Osteoblast (primary cell): ENCODE measurements around the gene SHMT2. TPM values are rescaled to one million over a fixed set of nuclear protein-coding genes. Genes with fewer than 3 reads are reported as not detected.

Source experiments
- DNase-seq: peaks from one replicate; pipeline ENCODE4 v3.0.0; 2011; ENCODE audit warnings: low spot score, mixed read lengths; ENCODE audit not compliant: insufficient read length; ENCODE audit errors: missing footprints
- H2AFZ ChIP-seq: 2 replicates; pipeline ENCODE4 v1.6.0; 2011; ENCODE audit warnings: mild to moderate bottlenecking, low read length
- H3K27ac ChIP-seq: 2 replicates; pipeline ENCODE4 v1.5.1; 2011; ENCODE audit warnings: mild to moderate bottlenecking, low read depth, low read length, moderate library complexity
- H3K27me3 ChIP-seq: 2 replicates; pipeline ENCODE4 v1.6.0; 2012; ENCODE audit warnings: mild to moderate bottlenecking, control low read depth, inconsistent platforms, low read length, moderate library complexity; ENCODE audit not compliant: insufficient read depth
- H3K36me3 ChIP-seq: 2 replicates; pipeline ENCODE4 v1.5.1; 2011; ENCODE audit warnings: mild to moderate bottlenecking, low read length, control low read depth, moderate library complexity; ENCODE audit not compliant: insufficient read depth
- H3K4me1 ChIP-seq: 2 replicates; pipeline ENCODE4 v1.5.1; 2011; ENCODE audit warnings: mild to moderate bottlenecking, low read length, control low read depth, moderate library complexity; ENCODE audit not compliant: insufficient read depth
- H3K4me2 ChIP-seq: 2 replicates; pipeline ENCODE4 v1.6.0; 2011; ENCODE audit warnings: mild to moderate bottlenecking, low read length; ENCODE audit not compliant: insufficient read depth
- H3K4me3 ChIP-seq: fragments of 200-600 bp; sonication (generic); 3 replicates; pipeline ENCODE4 v1.5.1; 2012; ENCODE audit warnings: mild to moderate bottlenecking, low read length, inconsistent platforms; ENCODE audit not compliant: insufficient read depth
- H3K79me2 ChIP-seq: 2 replicates; pipeline ENCODE4 v1.6.0; 2012; ENCODE audit warnings: mild to moderate bottlenecking, low read length, control low read depth, inconsistent platforms; ENCODE audit not compliant: insufficient read depth
- H3K9me3 ChIP-seq: 2 replicates; pipeline ENCODE4 v1.5.1; 2011; ENCODE audit warnings: low read depth, low read length, control low read depth
- H4K20me1 ChIP-seq: 2 replicates; pipeline ENCODE4 v1.6.0; 2012; ENCODE audit warnings: mild to moderate bottlenecking, low read length, control low read depth; ENCODE audit not compliant: insufficient read depth
- total RNA-seq: library from RNA; depleted of rRNA; stranded (reverse); fragments of >200 nt; gene quantifications from 2 replicates; pipeline ENCODE4 v1.2.3, GENCODE V29; 2012
- TF ChIP-seq, protein P1 (sequence below): IDR thresholded peaks from 2 replicates; pipeline ENCODE4 v1.5.1; 2011; ENCODE audit warnings: mild to moderate bottlenecking, low read depth, low read length, moderate library complexity; ENCODE audit errors: extremely low read depth

Gene SHMT2
- total RNA-seq, 1 donor = 408 TPM

DNA sequence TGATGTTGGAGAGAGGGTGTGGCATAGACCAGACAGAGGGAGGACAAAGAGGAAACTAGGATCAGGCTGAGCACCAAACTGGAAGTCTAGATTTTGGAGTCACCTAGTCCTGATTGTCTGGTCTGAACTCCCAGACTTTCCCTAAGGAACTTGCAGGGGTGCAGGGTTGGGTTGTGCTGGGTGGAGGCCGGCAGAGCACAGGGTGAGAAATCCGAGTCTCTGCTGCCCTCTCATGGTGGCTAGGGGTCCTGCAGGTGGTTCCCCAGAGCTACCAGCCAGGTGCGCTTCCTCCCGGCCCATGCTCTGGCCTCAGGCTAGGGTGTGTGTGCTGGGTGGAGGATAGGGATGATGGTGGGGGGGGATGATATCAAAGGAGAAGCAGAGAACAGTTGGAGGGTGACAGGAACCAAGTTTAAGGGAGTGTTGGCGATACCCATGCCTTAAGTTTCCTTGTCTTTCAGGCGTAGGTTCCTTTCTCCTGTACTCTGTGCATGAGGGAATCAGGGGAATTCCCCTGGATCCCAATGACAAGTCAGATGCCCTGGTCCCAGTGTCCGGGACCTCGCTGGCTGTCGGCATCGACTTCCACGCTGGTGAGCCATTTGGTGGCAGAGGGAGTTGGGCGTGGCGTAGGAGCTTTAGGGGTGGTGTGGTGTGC is 46.5 kb upstream of the SHMT2 start:
- Histone ChIP-seq H3K79me2 (peaks cover 82% of the 10 kb centered on the region), H4K20me1 (peaks cover 64% of the 10 kb centered on the region), H3K4me1 (no peaks in the 10 kb centered on the region), H3K27ac (no peak overlapping the region), H3K4me2 (no peak overlapping the region), H3K4me3 (no peak overlapping the region), H3K27me3 (no peaks in the 10 kb centered on the region), H3K9me3 (no peaks in the 10 kb centered on the region), H3K36me3 (peaks cover 94% of the 10 kb centered on the region), H2AFZ (no peak overlapping the region)
- DNase-seq = peak; percentile 100
- TF ChIP-seq, protein P1, sequence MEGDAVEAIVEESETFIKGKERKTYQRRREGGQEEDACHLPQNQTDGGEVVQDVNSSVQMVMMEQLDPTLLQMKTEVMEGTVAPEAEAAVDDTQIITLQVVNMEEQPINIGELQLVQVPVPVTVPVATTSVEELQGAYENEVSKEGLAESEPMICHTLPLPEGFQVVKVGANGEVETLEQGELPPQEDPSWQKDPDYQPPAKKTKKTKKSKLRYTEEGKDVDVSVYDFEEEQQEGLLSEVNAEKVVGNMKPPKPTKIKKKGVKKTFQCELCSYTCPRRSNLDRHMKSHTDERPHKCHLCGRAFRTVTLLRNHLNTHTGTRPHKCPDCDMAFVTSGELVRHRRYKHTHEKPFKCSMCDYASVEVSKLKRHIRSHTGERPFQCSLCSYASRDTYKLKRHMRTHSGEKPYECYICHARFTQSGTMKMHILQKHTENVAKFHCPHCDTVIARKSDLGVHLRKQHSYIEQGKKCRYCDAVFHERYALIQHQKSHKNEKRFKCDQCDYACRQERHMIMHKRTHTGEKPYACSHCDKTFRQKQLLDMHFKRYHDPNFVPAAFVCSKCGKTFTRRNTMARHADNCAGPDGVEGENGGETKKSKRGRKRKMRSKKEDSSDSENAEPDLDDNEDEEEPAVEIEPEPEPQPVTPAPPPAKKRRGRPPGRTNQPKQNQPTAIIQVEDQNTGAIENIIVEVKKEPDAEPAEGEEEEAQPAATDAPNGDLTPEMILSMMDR = peak; percentile 86

DNA sequence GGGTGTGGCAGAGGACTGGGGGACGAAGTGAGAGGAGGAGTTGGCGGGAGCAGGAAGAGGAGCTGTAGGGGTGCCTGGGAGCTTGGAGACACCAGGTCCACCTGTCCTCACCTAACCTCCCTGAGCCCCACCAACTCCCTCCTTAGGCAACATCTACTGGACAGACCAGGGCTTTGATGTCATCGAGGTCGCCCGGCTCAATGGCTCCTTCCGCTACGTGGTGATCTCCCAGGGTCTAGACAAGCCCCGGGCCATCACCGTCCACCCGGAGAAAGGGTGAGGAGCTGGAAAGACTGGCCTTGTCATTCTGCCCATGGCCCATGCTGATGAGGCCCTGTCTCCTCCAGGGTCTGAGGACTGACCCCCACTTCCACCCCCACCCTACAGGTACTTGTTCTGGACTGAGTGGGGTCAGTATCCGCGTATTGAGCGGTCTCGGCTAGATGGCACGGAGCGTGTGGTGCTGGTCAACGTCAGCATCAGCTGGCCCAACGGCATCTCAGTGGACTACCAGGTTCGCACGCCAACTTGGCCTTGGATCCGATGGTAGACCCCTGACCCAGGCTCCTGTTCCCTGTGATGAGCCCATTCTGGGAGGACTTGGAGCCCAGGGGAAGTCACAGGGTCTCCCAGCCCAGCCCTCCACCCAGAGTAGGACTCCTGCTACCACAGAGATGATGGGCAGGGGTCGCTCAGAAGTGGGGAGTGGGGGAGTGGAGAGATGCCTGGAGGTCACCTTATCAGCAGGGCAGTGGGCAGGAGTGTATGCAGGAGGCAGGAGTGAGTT is 45.4 kb upstream of the SHMT2 start:
- Histone ChIP-seq H3K9me3 (no peaks in the 10 kb centered on the region), H3K4me3 (no peak overlapping the region), H3K27me3 (no peaks in the 10 kb centered on the region), H3K79me2 (peaks cover 72% of the 10 kb centered on the region), H2AFZ (no peak overlapping the region), H3K27ac (no peak overlapping the region), H3K36me3 (peaks cover 94% of the 10 kb centered on the region), H3K4me2 (no peak overlapping the region), H3K4me1 (no peaks in the 10 kb centered on the region), H4K20me1 (peaks cover 65% of the 10 kb centered on the region)
- TF ChIP-seq, protein P1 = no peak
- peak; percentile 83 for DNase-seq

- DNase-seq = no peak
- no peak overlapping the region for H3K27ac ChIP-seq
Observed at GRCh38 chr12:57185403-57185802, 44.1 kb upstream of the SHMT2 start.

More at GRCh38 chr12:57185403-57185802, 44.1 kb upstream of the SHMT2 start:
- Histone ChIP-seq H4K20me1 (peaks cover 61% of the 10 kb centered on the region), H3K4me1 (no peaks in the 10 kb centered on the region), H3K36me3 (peaks cover 94% of the 10 kb centered on the region), H3K4me2 (no peak overlapping the region), H3K4me3 (no peak overlapping the region), H3K9me3 (no peaks in the 10 kb centered on the region), H3K27me3 (no peaks in the 10 kb centered on the region), H3K79me2 (peaks cover 59% of the 10 kb centered on the region), H2AFZ (no peak overlapping the region)
- TF ChIP-seq, protein P1 = no peak
